Activated gamma-delta T cell (primary cell): ENCODE results near the gene RBM10.

Source experiments
- DNase-seq: peaks from one replicate; lab custom pipeline; 2025; lab: John Stamatoyannopoulos, UW

Gene RBM10

DNA sequence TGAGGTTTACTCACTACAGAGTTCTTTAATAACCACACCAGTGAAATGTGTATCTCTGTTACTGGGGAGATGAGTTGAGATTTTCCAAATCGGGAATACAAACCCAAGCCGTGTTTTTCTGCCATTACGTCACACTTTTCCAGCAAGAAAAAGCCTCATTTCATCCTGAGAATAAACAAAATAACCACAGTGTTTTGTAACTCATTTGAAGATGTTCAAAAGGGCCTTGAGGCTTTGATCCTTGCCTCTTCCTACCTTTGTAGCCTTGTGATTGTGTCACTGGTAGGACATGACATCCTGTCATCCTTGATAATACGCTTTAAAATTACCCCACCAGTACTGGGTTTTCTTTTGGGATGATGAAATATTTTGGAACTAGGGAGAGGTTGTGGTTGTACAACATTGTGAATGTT, 90.7 kb downstream of the RBM10 start:
- DNase-seq = no peak
